Measurements from ENCODE around the gene RAET1G.
"Not testable (repeated sequence)": the region's sequence is repeated elsewhere in the genome, so short reads cannot be mapped to it uniquely, and the experiment has no call there.

The RAET1G gene

DNA sequence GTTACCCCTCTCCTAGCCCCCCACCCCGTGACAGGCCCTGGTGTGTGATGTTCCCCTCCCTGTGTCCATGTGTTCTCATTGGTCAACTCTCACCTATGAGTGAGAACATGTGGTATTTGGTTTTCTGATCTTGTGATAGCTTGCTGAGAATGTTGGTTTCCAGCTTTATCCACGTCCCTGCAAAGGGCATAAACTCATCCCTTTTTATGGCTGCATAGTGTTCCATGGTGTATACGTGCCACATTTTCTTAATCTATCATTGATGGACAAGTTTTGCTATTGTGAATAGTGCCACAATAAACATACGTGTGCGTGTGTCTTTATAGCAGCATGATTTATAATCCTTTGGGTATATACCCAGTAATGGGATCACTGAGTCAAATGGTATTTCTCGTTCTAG is 31.1 kb downstream of the RAET1G start:
- not testable (repeated sequence) for DNase-seq

DNA sequence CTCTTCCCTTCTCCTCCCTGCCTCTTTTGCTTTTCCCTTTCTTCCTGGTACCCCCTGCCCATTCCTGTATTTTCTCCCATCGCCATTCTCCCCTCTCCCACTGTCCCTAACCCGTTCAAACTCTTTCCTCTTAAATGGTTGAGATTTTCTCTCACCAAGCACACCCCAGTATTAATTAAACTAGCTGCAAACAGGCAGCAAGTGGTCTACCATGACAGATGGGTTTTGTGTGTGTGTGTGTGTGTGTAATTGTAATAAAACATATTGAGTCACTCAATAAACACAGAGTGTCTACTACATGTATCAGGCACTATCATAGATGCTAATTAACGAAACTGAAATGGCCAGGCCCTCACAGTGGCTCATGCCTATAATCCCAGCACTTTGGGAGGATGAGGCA is 31.7 kb downstream of the RAET1G start:
- no peak for DNase-seq

GRCh38 chr6:149890629-149891045 is 32.3 kb downstream of the RAET1G start:
- no peak for DNase-seq

DNA sequence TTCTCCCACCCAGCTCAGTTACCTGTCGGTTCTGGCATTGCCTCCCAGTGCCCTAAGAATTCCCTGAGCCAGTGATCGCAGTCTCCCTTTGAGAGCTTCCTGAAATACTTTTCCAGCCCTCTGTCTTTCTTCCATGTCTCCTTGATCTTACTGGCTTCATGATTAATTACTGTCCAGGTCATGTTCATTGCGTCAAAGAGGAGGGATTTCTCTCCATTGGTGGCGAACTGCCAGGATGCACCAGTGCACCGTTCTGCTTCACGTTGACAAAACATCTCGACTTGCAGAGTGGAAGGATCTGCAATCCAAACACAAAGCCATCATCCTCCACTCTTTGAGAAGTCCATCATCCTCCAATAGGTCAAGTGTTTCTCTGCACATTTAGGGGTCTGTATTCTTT is 33.6 kb downstream of the RAET1G start:
- no peak for DNase-seq

GRCh38 chr6:149888659-149889058 is 34.3 kb downstream of the RAET1G start:
- DNase-seq = no peak

DNA sequence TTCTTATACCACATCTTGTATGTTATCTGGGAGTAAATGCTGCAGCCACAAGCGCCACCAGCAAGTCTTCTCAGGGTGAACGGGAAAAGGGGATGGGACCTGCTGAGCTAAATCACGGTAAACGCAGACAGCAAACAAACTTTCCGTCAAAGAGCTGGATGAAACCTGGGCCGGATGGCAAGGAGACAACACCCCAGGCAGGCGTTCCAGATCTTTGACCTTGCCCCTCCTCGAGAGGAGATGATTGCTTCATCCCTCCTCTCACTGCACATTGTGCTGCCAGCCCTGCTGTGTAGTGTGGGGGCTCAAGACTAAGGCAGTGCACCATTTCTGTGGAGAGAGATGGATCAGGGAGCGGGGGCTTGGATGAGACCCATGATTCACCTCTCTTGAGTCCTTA is 34.8 kb downstream of the RAET1G start:
- no peak for DNase-seq

DNA sequence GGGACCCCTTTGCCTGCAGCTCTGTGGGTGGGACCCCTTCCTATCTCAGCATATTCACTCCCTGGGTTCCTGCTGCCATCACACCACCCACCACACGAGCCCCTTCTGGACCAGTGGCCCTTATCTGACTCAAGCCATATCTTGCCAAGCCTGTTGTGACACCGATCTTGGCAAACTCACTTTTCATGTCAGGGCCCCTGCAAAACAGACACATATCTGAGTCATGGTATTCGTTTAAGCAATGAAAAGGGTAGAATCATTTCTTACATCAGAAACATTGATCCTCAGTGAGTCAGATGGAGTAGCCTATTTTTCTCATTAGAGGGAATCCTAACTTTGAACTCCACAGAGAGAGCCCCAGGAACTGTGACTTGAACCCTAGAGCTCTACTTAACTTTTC is 35.6 kb downstream of the RAET1G start:
- no peak for DNase-seq

GRCh38 chr6:149885888-149886287 is 37.0 kb downstream of the RAET1G start:
- DNase-seq = no peak

DNA sequence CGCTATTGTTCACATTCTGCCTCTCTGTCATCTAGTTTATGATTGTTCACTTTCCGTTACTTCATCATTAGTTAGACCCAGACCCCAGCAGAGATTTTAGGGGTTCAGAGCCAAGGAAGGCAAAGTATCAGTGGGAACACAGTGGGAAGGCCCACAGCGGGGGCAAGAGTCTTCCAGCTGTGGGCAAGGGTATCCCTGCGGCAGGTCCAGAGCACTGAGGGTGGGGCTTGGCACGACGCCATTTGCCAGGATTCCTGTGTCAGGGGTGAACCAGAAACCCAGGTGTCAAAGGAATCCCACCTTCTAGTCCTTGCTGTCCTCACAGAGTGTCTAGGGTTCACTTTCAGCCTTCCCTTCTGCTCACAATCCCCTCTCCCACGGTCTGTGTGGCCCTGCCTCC is 38.3 kb downstream of the RAET1G start:
- DNase-seq = no peak

DNA sequence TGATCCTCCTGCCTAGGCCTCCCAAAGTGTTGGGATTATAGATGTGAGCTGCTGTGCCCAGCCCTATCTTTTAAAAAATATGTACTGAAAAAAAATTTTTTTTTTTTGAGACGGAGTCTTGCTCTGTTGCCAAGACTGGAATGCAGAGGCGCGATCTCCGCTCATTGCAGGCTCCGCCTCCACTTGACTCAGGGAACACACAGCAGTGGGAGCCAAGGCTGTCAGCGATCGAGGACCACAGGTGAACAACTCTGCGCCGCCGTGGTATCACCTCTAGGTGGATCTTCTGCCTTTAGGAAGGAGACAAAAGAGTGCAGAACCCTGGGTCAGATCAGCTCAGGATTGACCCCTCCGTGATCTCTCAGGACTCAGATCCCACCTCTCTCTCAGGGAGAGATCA is 38.7 kb downstream of the RAET1G start:
- DNase-seq = no peak

DNA sequence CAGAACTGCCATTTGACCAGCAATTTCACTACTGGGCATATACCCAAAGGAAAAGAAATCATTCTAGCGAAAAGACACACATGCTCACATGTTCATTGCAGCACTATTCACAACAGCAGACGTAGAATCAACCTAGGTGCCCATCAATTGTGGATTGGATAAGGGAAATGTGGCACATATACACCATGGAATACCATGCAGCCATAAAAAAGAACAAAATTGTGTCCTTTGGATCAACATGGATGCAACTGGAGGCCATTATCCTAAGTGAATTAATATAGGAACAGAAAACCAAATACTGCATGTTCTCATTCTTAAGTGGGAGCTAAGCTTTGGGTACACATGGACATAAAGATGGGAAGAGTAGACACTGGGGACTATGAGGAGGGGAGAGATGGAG is 41.1 kb downstream of the RAET1G start:
- DNase-seq = no peak

DNA sequence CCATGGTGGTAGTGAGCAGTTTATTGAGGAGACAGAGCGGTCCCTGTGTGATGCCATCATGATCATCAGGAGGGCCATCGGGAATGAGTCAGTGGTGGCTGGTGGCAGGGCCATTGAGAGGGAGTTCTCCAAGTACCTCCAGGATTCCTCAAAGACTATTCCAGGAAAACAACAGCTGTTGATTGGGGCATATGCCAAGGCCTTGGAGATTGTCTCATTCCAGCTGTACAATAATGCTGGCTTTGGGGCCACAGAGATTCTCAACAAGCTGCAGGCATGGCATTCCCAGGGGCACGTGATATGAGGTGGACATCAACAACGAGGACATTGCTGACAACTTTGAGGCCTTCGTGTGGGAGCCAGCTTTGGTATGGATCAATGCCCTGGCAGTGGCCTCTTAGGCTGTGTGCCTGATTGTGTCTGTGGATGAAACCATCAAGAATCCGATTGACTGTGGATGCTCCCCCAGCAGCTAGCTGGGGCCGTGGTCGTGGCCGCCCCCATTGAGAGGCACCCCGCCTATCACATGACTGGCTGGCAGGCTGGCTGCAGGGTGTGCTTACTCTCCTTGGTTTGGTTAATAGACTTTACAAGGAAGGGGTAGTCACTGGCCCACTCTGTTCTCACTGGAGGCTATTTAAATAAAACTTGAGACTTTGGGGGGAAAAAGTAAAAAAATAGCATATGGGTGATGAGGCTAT is 41.7 kb downstream of the RAET1G start:
- no peak for DNase-seq

DNA sequence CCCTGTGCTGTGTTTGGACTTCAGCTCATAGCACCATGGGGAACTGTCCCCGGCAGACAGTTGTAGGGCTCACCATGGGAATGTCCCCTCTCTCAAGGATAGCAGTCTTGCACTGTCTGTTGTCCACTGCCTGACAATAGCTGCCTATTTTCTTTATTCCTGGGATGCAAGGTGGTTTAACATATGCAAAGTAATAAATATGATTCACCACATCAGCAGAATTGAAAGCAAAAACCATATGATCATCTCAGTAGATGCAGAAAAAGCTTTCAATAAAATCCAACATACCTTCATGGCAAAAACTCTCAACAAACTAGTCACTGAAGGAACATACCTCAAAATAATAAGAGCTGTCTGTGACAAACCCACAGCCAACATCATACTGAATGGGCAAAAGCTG is 45.3 kb downstream of the RAET1G start:
- DNase-seq = no peak

- no peak for DNase-seq
These were observed 46.5 kb downstream of the RAET1G start for GRCh38 chr6:149876241-149876933.

- no peak for DNase-seq
These were observed 50.7 kb downstream of the RAET1G start for GRCh38 chr6:149872233-149872632.

DNA sequence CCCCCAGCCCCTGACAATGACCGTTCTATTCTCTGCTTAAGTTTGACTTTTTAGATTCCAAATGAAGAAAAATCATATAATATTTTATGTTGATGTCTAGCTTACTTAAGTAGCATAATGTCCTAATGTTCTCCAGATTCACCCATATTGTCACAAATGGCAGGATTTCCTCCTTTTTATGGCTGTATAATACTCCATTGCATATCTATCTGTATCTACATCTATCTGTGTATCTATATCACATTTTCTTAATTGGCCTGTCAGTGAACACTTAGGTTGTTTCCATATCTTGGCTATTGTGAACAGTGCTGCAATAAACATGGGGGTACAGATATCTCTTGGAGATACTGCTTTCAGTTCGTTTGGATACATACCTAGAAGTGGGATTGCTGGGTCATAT is 51.7 kb downstream of the RAET1G start:
- no peak for DNase-seq

DNA sequence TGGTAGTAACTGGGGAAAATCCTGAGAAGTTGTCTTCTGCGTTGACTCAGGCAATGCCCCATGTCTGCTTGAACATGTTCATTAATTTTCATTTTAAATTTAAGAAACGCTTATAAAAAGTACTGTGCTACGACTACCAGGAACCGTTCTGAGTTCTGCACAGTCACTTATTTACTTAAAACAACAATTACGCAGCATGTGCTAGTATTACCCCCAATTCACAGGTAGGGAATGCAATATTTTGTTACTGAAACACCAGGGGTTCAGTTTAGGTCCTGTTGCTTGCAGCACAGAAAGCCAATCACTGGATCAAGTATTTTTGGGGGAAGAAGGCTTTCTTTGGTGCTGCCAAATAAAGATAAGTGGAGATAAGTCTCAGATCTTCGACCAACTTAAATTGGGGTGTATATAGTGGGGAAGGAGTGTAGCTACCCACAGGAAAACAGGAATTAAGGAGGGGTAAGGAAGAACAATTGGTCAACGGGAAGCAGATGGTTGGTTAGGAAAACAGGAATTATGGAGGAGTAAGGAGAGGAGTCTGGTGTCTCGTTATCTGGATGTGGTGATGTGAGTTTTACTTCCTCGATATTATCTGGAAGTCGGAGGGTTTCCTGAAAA is 53.5 kb downstream of the RAET1G start:
- no peak for DNase-seq

GRCh38 chr6:149867876-149868640 is 54.9 kb downstream of the RAET1G start:
- DNase-seq = no peak
